Eye (tissue), 1 donor: ENCODE results near the gene MAD1L1.

Source experiments
- DNase-seq: peaks from one replicate; pipeline ENCODE4 v3.0.0-alpha.2; 2015

Gene MAD1L1

GRCh38 chr7:1994931-1995330 lies 237.8 kb downstream of the MAD1L1 start:
- DNase-seq: no peak

- no peak for DNase-seq
These were observed 238.7 kb downstream of the MAD1L1 start for GRCh38 chr7:1993776-1994740.

- no peak for DNase-seq
These were observed 239.6 kb downstream of the MAD1L1 start for GRCh38 chr7:1993031-1993695.

GRCh38 chr7:1992554-1992953 lies 240.2 kb downstream of the MAD1L1 start:
- DNase-seq: no peak

GRCh38 chr7:1990001-1990670 lies 242.6 kb downstream of the MAD1L1 start:
- DNase-seq: peak; percentile 52

GRCh38 chr7:1989049-1989860 lies 243.5 kb downstream of the MAD1L1 start:
- no peak for DNase-seq

- no peak for DNase-seq
These were observed 244.2 kb downstream of the MAD1L1 start for GRCh38 chr7:1988533-1988930.

- no peak for DNase-seq
These were observed 244.9 kb downstream of the MAD1L1 start for GRCh38 chr7:1987591-1988532.

GRCh38 chr7:1987084-1987535 lies 245.6 kb downstream of the MAD1L1 start:
- no peak for DNase-seq

GRCh38 chr7:1986366-1987083 lies 246.2 kb downstream of the MAD1L1 start:
- no peak for DNase-seq

GRCh38 chr7:1985936-1986335 lies 246.8 kb downstream of the MAD1L1 start:
- no peak for DNase-seq

- no peak for DNase-seq
These were observed 247.7 kb downstream of the MAD1L1 start for GRCh38 chr7:1985042-1985441.

- no peak for DNase-seq
These were observed 250.9 kb downstream of the MAD1L1 start for GRCh38 chr7:1981878-1982230.

GRCh38 chr7:1981201-1981877 lies 251.4 kb downstream of the MAD1L1 start:
- no peak for DNase-seq

- DNase-seq: no peak
These were observed 252.9 kb downstream of the MAD1L1 start for GRCh38 chr7:1979591-1980560.

- no peak for DNase-seq
These were observed 253.8 kb downstream of the MAD1L1 start for GRCh38 chr7:1978656-1979590.

- DNase-seq: no peak
These were observed 254.8 kb downstream of the MAD1L1 start for GRCh38 chr7:1977876-1978441.
